Astrocyte (in vitro differentiated cells and primary cell): ENCODE measurements around the gene CNTROB. TPM values are rescaled to one million over a fixed set of nuclear protein-coding genes. Genes with fewer than 3 reads are reported as not detected.

Experiments used
- DNase-seq: peaks from one replicate; pipeline ENCODE4 v3.0.0-alpha.2; 2010; ENCODE audit warnings: low read depth
- FAIRE-seq: peaks from 2 replicates; lab custom pipeline; 2011; peaks lifted over from hg19 to GRCh38; lab: Jason Lieb, UNC
- H2AFZ ChIP-seq: 2 replicates; pipeline ENCODE4 v1.6.0; 2012; ENCODE audit warnings: low read depth, low read length, inconsistent platforms
- H3K27ac ChIP-seq: 2 replicates; pipeline ENCODE4 v1.5.1; 2011; ENCODE audit warnings: low read depth, low read length, inconsistent platforms
- H3K27me3 ChIP-seq: 2 replicates; pipeline ENCODE4 v1.6.0; 2011; ENCODE audit warnings: low read length, inconsistent platforms; ENCODE audit not compliant: insufficient read depth
- H3K36me3 ChIP-seq: 2 replicates; pipeline ENCODE4 v1.5.1; 2011; ENCODE audit warnings: low read length, inconsistent platforms; ENCODE audit not compliant: insufficient read depth
- H3K4me1 ChIP-seq: 2 replicates; pipeline ENCODE4 v1.5.1; 2011; ENCODE audit warnings: low read length, inconsistent platforms; ENCODE audit not compliant: insufficient read depth
- H3K4me2 ChIP-seq: 2 replicates; pipeline ENCODE4 v1.6.0; 2012; ENCODE audit warnings: low read length, inconsistent platforms
- H3K4me3 ChIP-seq: 2 replicates; pipeline ENCODE4 v1.5.1; 2011; ENCODE audit warnings: low read depth, mild to moderate bottlenecking, low read length, inconsistent platforms; ENCODE audit not compliant: insufficient read depth
- H3K79me2 ChIP-seq: 2 replicates; pipeline ENCODE4 v1.6.0; 2012; ENCODE audit warnings: mild to moderate bottlenecking, low read length, inconsistent platforms; ENCODE audit not compliant: insufficient read depth
- H3K9ac ChIP-seq: 2 replicates; pipeline ENCODE4 v1.6.0; 2012; ENCODE audit warnings: mild to moderate bottlenecking, low read length, inconsistent platforms
- H3K9me3 ChIP-seq: 2 replicates; pipeline ENCODE4 v1.5.1; 2012; ENCODE audit warnings: low read depth, mild to moderate bottlenecking, low read length, inconsistent platforms; ENCODE audit not compliant: insufficient read depth
- H4K20me1 ChIP-seq: 2 replicates; pipeline ENCODE4 v1.6.0; 2012; ENCODE audit warnings: low read length, inconsistent platforms; ENCODE audit not compliant: insufficient read depth
- H3K27ac Mint-ChIP-seq: one replicate; pipeline ENCODE4 v1.8.0; 2021; ENCODE audit warnings: mild to moderate bottlenecking, mixed read lengths; ENCODE audit not compliant: unreplicated experiment
- H3K27me3 Mint-ChIP-seq: one replicate; pipeline ENCODE4 v1.8.0; 2021; ENCODE audit warnings: low read depth, mixed read lengths; ENCODE audit not compliant: unreplicated experiment
- H3K36me3 Mint-ChIP-seq: one replicate; pipeline ENCODE4 v1.8.0; 2021; ENCODE audit warnings: low read depth, mixed read lengths; ENCODE audit not compliant: unreplicated experiment
- H3K4me1 Mint-ChIP-seq: one replicate; pipeline ENCODE4 v1.8.0; 2021; ENCODE audit warnings: low read depth, mixed read lengths; ENCODE audit not compliant: unreplicated experiment
- H3K4me3 Mint-ChIP-seq: one replicate; pipeline ENCODE4 v1.8.0; 2021; ENCODE audit warnings: mild to moderate bottlenecking, moderate library complexity, mixed read lengths; ENCODE audit not compliant: unreplicated experiment
- H3K9me3 Mint-ChIP-seq: one replicate; pipeline ENCODE4 v1.8.0; 2021; ENCODE audit warnings: mild to moderate bottlenecking, mixed read lengths; ENCODE audit not compliant: unreplicated experiment
- EZH2 ChIP-seq: IDR thresholded peaks from 2 replicates; pipeline ENCODE4 v1.6.1; 2012; ENCODE audit warnings: mild to moderate bottlenecking, low read length, inconsistent platforms; ENCODE audit not compliant: insufficient read depth
- total RNA-seq: library from RNA; stranded (reverse); gene quantifications from 2 replicates; pipeline ENCODE4 v1.2.1, GENCODE V29; 2021
- TF ChIP-seq, protein P1 (sequence below): IDR thresholded peaks from 2 replicates; pipeline ENCODE4 v1.5.1; 2011; ENCODE audit warnings: low read depth, mild to moderate bottlenecking, inconsistent platforms, low read length, moderate library complexity; ENCODE audit not compliant: insufficient read depth

CNTROB gene
- total RNA-seq, 1 donor from 2014 or later = 25.3 TPM

DNA sequence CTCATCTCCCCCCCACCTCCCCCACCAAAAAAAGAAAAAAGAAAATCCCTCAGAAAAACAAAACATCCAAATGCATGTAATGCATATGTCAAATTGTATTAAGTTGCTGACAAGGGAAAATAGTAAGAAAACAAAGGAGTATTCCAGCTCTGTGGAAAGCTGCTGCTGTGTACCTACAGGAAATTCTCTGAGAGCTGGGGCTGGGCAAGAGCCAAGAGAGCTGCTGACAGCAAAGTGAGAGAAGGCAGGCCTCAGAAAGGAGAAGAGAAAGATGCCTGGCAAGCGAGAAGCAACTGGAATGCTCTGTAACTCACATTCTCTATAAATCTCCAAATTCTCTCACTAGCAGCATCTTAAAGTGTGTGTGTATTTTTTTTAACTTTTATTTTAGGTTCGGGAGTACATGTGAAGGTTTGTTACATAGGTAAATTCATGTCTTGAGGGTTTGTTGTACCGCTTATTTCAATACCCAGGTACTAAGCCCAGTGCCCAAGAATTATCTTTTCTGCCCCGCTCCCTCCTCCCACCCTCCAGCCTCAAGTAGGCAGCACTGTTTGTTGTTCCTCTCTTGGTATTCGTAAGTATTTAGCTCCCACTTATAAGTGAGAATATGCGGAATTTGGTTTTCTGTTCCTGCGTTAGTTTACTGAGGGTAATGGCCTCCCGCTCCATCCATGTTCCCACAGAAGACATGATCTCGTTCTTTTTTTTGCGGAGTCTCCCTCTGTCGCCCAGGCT lies 24.4 kb downstream of the CNTROB start:
- no peak overlapping the region for H3K4me3 ChIP-seq
- H3K9ac ChIP-seq = no peak overlapping the region
- no peaks in the 10 kb centered on the region for H3K36me3 ChIP-seq
- no peaks in the 10 kb centered on the region for H3K79me2 ChIP-seq
- Mint-ChIP-seq H3K9me3 (no peaks in the 10 kb centered on the region), H3K4me3 (no peak overlapping the region), H3K27ac (no peak overlapping the region), H3K4me1 (no peaks in the 10 kb centered on the region), H3K36me3 (no peaks in the 10 kb centered on the region), H3K27me3 (peaks cover under 1% of the 10 kb centered on the region)
- no peaks in the 10 kb centered on the region for H4K20me1 ChIP-seq
- H3K9me3 ChIP-seq = no peaks in the 10 kb centered on the region
- H3K4me2 ChIP-seq = no peak overlapping the region
- H2AFZ ChIP-seq = no peak overlapping the region
- H3K27ac ChIP-seq = no peak overlapping the region
- peaks cover 1% of the 10 kb centered on the region for H3K27me3 ChIP-seq
- DNase-seq (no peak), FAIRE-seq (no peak)
- H3K4me1 ChIP-seq = no peaks in the 10 kb centered on the region
- TF ChIP-seq, protein P1, sequence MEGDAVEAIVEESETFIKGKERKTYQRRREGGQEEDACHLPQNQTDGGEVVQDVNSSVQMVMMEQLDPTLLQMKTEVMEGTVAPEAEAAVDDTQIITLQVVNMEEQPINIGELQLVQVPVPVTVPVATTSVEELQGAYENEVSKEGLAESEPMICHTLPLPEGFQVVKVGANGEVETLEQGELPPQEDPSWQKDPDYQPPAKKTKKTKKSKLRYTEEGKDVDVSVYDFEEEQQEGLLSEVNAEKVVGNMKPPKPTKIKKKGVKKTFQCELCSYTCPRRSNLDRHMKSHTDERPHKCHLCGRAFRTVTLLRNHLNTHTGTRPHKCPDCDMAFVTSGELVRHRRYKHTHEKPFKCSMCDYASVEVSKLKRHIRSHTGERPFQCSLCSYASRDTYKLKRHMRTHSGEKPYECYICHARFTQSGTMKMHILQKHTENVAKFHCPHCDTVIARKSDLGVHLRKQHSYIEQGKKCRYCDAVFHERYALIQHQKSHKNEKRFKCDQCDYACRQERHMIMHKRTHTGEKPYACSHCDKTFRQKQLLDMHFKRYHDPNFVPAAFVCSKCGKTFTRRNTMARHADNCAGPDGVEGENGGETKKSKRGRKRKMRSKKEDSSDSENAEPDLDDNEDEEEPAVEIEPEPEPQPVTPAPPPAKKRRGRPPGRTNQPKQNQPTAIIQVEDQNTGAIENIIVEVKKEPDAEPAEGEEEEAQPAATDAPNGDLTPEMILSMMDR = no peak
- TF ChIP-seq EZH2 = no peak

DNA sequence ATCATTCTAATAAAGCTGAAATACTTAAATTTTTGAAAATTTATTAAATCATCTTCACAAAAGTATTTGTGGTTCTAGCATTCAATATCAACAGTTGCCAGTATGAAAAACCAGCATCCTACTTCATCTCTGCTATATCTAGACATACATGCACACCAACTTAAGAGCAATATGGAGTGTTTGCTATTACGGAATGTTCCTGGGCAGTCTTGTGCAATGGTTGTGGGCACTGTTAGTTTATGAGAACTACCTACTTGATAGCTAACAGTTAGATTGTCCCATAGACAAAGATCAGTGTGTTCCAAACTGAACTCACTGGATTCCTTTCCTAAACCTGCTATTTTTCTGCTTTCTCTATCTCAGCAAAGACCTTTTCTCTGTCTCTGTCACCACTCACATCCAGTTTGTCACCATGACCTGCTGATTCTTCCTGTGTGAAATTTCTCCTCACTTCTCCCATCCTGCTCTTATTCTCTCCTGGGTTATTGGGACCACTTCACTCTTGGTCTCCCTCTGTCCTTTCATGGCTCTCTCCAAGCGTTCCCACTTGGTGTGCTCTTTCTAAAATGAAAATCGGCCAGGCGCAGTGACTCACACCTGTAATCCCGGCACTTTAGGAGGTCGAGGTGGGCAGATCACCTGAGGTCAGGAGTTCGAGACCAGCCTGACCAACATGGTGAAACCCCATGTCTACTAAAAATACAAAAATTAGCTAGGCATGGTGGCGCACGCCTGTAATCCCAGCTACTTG lies 27.7 kb downstream of the CNTROB start:
- Mint-ChIP-seq H3K9me3 (no peaks in the 10 kb centered on the region), H3K27ac (no peak overlapping the region), H3K27me3 (peaks cover 7% of the 10 kb centered on the region), H3K4me1 (no peaks in the 10 kb centered on the region), H3K36me3 (no peaks in the 10 kb centered on the region), H3K4me3 (no peak overlapping the region)
- Histone ChIP-seq H3K4me1 (no peaks in the 10 kb centered on the region), H2AFZ (no peak overlapping the region), H4K20me1 (no peaks in the 10 kb centered on the region), H3K4me3 (no peak overlapping the region), H3K79me2 (no peaks in the 10 kb centered on the region), H3K27ac (no peak overlapping the region), H3K27me3 (peaks cover 3% of the 10 kb centered on the region), H3K9me3 (no peaks in the 10 kb centered on the region), H3K4me2 (no peak overlapping the region), H3K9ac (no peak overlapping the region), H3K36me3 (no peaks in the 10 kb centered on the region)
- FAIRE-seq = no peak
- no peak for TF ChIP-seq EZH2
- TF ChIP-seq, protein P1 = no peak
- DNase-seq = no peak

DNA sequence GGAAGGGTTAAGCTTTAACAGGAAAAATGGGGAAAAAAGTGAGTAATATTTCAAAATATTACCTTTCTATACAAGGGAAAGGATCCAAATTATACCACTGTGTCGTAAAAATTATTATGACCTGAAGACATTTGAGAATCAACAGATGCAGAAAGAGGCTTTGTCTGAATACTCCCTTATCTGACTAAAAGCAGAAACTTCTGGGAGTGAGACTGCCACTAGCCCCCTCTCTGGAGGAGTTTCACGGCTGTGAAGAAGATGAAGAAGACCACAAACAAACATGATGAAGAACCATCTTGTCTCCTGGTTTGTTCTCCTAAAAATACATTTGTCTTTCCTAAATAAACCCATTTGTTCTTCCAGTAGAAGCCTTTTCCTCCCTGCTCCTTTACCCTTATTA lies 29.4 kb downstream of the CNTROB start:
- H3K9ac ChIP-seq = no peak overlapping the region
- no peaks in the 10 kb centered on the region for H4K20me1 ChIP-seq
- H3K36me3 Mint-ChIP-seq = no peaks in the 10 kb centered on the region
- no peak for TF ChIP-seq EZH2
- TF ChIP-seq, protein P1 = no peak
- peaks cover 3% of the 10 kb centered on the region for H3K27me3 ChIP-seq
- H3K27me3 Mint-ChIP-seq = peaks cover 7% of the 10 kb centered on the region
- H3K36me3 ChIP-seq = no peaks in the 10 kb centered on the region
- H3K27ac ChIP-seq = no peak overlapping the region
- no peak overlapping the region for H3K4me2 ChIP-seq
- H3K4me1 ChIP-seq = no peaks in the 10 kb centered on the region
- FAIRE-seq = no peak
- no peaks in the 10 kb centered on the region for H3K79me2 ChIP-seq
- H3K4me3 ChIP-seq = no peak overlapping the region
- no peak overlapping the region for H2AFZ ChIP-seq
- DNase-seq = no peak
- no peak overlapping the region for H3K4me3 Mint-ChIP-seq
- H3K4me1 Mint-ChIP-seq = no peaks in the 10 kb centered on the region
- H3K27ac Mint-ChIP-seq = no peak overlapping the region
- H3K9me3 Mint-ChIP-seq = no peaks in the 10 kb centered on the region
- no peaks in the 10 kb centered on the region for H3K9me3 ChIP-seq
